Measurements from ENCODE around the gene DGKB. TPM values are rescaled to one million over a fixed set of nuclear protein-coding genes. Genes with fewer than 3 reads are reported as not detected.

The DGKB gene
- total and polyA plus RNA-seq, 7 donors = 0.39 to 22.4 (median 11.3) TPM; not detected in 2

DNA sequence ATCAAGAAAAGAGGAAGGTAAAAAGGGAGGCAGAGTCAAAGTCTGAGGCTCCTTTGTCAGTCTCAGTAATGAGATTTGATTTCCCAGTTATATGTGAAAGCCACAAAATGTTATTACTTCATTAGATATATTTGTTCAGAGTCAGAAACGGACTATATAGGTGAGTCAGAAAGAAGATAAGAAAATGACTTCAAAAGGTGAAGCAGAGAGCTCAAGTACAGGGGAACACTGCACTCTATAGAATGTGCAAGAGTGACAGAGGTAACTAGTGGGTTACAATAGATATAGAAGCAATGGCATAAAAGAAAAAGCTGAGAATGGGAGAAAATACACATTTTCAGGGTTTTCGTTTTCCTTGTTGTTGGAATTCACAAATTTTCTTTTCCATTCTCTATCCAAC lies 43.3 kb downstream of the DGKB start:
- 44 to 72% methylated on average over 2 of the region's 2 CpGs for WGBS, 2 donors
- Histone ChIP-seq H3K4me1 (peaks cover 0 to 6% (median 0%) of the 10 kb centered on the region in 4 donors), H3K9me3 (no peaks in the 10 kb centered on the region), H3K27me3 (no peaks in the 10 kb centered on the region), H3K27ac (no peak overlapping the region), H3K36me3 (no peaks in the 10 kb centered on the region), H3K4me3 (no peak overlapping the region)
- no peak for DNase-seq
- intact Hi-C loops (cut with DNase I) = no loop called here
- TF ChIP-seq POLR2A (IDR thresholded peaks at IDR 0.05) (no peak), POLR2AphosphoS5 (IDR thresholded peaks at IDR 0.05) (no peak), EP300 (IDR thresholded peaks at IDR 0.05) (no peak)
- TF ChIP-seq, protein P1, sequence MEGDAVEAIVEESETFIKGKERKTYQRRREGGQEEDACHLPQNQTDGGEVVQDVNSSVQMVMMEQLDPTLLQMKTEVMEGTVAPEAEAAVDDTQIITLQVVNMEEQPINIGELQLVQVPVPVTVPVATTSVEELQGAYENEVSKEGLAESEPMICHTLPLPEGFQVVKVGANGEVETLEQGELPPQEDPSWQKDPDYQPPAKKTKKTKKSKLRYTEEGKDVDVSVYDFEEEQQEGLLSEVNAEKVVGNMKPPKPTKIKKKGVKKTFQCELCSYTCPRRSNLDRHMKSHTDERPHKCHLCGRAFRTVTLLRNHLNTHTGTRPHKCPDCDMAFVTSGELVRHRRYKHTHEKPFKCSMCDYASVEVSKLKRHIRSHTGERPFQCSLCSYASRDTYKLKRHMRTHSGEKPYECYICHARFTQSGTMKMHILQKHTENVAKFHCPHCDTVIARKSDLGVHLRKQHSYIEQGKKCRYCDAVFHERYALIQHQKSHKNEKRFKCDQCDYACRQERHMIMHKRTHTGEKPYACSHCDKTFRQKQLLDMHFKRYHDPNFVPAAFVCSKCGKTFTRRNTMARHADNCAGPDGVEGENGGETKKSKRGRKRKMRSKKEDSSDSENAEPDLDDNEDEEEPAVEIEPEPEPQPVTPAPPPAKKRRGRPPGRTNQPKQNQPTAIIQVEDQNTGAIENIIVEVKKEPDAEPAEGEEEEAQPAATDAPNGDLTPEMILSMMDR (IDR thresholded peaks at IDR 0.05) = no peak

DNA sequence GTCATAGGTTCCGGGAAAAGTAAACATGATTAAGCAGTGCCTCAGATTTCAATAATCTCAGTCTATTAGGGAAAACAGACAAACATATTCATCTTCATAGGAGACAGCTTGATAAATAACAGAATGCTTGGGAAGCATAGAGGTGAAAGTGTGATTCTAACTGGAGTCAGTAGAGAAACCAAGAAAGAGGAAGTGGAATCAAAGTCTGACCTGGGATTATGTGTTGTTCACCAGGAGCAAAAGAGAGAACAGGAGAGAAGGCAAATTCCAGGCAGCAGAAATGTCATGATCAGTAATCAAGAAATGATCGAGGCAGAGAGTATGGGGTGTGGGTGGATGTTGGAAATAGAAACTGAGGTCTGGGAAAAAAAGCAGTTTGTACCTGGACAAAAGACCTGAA lies 43.7 kb downstream of the DGKB start:
- TF ChIP-seq POLR2A (IDR thresholded peaks at IDR 0.05) (no peak), EP300 (IDR thresholded peaks at IDR 0.05) (no peak)
- Histone ChIP-seq H3K27me3 (no peaks in the 10 kb centered on the region), H3K27ac (no peak overlapping the region), H3K4me3 (no peak overlapping the region), H3K4me1 (peaks cover 0 to 6% (median 0%) of the 10 kb centered on the region in 4 donors), H3K36me3 (no peaks in the 10 kb centered on the region), H3K9me3 (no peaks in the 10 kb centered on the region)
- WGBS, 2 donors = 22 to 49% methylated on average over 2 of the region's 2 CpGs
- no peak for DNase-seq
- intact Hi-C loops (cut with DNase I) = no loop called here

DNA sequence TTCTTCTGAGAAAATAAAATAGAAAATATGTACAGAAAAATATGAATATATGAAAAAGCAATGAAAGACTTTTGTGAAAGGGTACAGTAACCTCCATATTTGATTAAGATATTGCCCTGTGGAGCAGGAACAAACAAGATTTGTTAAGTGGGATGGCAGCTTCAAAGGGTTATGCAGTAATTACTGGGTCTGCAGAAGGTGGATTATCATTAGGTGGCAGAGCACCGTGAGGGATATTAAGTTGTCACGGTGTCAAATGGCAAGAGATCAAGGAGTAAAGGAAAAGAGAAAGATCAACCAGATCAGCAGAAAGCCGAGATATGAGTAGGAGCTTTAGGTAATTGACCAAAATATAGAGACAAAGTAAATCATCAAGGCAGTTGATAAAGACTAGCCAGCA lies 44.1 kb downstream of the DGKB start:
- Histone ChIP-seq H3K4me1 (peaks cover 0 to 6% (median 0%) of the 10 kb centered on the region in 4 donors), H3K27me3 (no peaks in the 10 kb centered on the region), H3K27ac (no peak overlapping the region), H3K36me3 (no peaks in the 10 kb centered on the region), H3K9me3 (no peaks in the 10 kb centered on the region), H3K4me3 (no peak overlapping the region)
- DNase-seq = no peak
- 12 to 59% methylated on average over 3 of the region's 3 CpGs for whole genome bisulfite sequencing, 2 donors
- TF ChIP-seq POLR2A (IDR thresholded peaks at IDR 0.05) = no peak
- TF ChIP-seq POLR2AphosphoS5 (IDR thresholded peaks at IDR 0.05) = no peak
- TF ChIP-seq, protein P1 (IDR thresholded peaks at IDR 0.05) = no peak
- no peak for TF ChIP-seq EP300 (IDR thresholded peaks at IDR 0.05)
- intact Hi-C loops (cut with DNase I) = no loop called here

DNA sequence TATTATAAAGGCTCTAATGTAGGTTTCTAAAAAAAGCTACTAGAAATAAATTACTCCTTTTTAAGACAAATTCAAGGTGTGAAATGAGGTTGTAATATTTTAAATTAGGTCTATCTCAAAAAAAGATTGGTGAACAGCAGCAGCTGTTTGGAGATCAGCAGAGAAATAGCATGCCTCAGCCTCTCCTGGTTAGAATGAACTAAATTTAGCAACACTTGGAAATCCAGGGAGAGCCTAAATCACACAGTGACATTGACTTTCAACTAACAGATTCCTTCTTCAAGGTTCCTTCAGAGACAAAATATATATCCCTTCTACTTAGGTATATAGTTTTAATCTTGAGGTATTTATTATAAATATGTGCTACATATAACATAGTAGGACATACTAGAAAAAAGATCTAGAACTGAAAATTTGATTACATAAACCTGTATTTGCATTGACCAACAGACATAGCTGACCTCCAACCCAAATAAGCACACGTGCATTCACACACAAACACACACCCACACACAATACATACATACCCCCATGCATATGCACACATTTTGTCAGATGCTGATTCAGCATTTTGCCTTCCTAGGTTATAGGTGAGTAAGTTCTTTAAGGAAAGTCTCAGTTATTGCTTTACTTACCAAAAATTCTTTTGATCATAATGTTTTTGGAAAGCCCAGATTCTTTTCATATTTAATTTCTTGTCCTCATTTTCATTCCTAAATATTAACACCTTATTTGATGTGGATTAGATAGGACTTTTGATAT lies 47.3 kb downstream of the DGKB start:
- no peak overlapping the region for H3K27ac ChIP-seq
- H3K9me3 ChIP-seq = no peaks in the 10 kb centered on the region
- WGBS, 2 donors = 39 to 64% methylated on average over 1 of the region's 1 CpG
- no peak overlapping the region for H3K4me3 ChIP-seq
- H3K27me3 ChIP-seq = no peaks in the 10 kb centered on the region
- intact Hi-C loops (cut with DNase I) = no loop called here
- H3K4me1 ChIP-seq = peaks cover 0 to 6% (median 0%) of the 10 kb centered on the region in 4 donors
- DNase-seq = no peak
- TF ChIP-seq POLR2A (IDR thresholded peaks at IDR 0.05) (no peak), POLR2AphosphoS5 (IDR thresholded peaks at IDR 0.05) (no peak), EP300 (IDR thresholded peaks at IDR 0.05) (no peak)
- TF ChIP-seq, protein P1 (IDR thresholded peaks at IDR 0.05) = no peak
- H3K36me3 ChIP-seq = no peaks in the 10 kb centered on the region

DNA sequence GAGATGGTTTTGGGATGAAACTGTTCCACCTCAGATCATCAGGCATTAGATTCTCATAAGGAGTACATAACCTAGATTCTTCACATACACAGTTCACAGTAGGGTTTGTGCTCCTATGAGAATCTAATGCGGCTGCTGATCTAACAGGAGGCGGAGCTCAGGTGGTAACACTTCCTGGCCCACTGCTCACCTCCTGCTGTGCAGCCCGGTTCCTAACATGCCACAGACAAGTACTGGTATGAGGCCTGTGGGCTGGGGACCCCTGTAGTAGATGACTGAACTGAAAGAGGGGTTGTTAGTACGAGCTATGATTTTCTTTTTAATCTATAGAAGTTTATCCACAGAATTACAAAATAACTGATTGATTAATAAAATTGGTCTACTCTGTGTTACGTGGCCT lies 48.1 kb downstream of the DGKB start:
- Histone ChIP-seq H3K36me3 (no peaks in the 10 kb centered on the region), H3K4me1 (peaks cover 0 to 6% (median 0%) of the 10 kb centered on the region in 4 donors), H3K27me3 (no peaks in the 10 kb centered on the region), H3K4me3 (no peak overlapping the region), H3K27ac (no peak overlapping the region), H3K9me3 (no peaks in the 10 kb centered on the region)
- TF ChIP-seq, protein P1 (IDR thresholded peaks at IDR 0.05) = no peak
- TF ChIP-seq POLR2A (IDR thresholded peaks at IDR 0.05) (no peak), POLR2AphosphoS5 (IDR thresholded peaks at IDR 0.05) (no peak), EP300 (IDR thresholded peaks at IDR 0.05) (no peak)
- intact Hi-C loops (cut with DNase I) = no loop called here
- WGBS, 2 donors = 81 to 85% methylated on average over 5 of the region's 5 CpGs
- no peak for DNase-seq

Measured in sigmoid colon (tissue), 7 donors.